ENCODE results near the gene POP4.

POP4 gene

GRCh38 chr19:29561601-29562000 lies 44.5 kb upstream of the POP4 start:
- H3K27ac ChIP-seq (ENCODE audit: extremely low read depth, low read depth, low read length), result no peak overlapping the region
- CTCF ChIA-PET, result no interaction called here
- TF ChIP-seq TSHZ1 (tag by site-specific recombination; IDR thresholded peaks at IDR 0.05; ENCODE audit: borderline replicate concordance) (no peak), ZBTB6 (tag by site-specific recombination; IDR thresholded peaks at IDR 0.05) (no peak), ZNF544 (tag by site-specific recombination; IDR thresholded peaks at IDR 0.05) (no peak), ZNF223 (tag by site-specific recombination; IDR thresholded peaks at IDR 0.05) (no peak), ZNF518A (tag by site-specific recombination; conservative IDR thresholded peaks at IDR 0.05; ENCODE audit: low read depth) (no peak), ZNF202 (tag by site-specific recombination; IDR thresholded peaks at IDR 0.05; ENCODE audit: borderline replicate concordance) (no peak), ZNF19 (tag by site-specific recombination; IDR thresholded peaks at IDR 0.05; ENCODE audit: low read depth) (no peak), ZSCAN5A (tag by site-specific recombination; IDR thresholded peaks at IDR 0.05) (no peak), ZNF555 (tag by site-specific recombination; conservative IDR thresholded peaks at IDR 0.05) (no peak), ZNF664 (tag by site-specific recombination; IDR thresholded peaks at IDR 0.05) (no peak), ZNF274 (IDR thresholded peaks at IDR 0.05; ENCODE audit: low read length) (no peak), ZNF274 (tag by site-specific recombination; IDR thresholded peaks at IDR 0.05; ENCODE audit: borderline replicate concordance) (no peak), KLF1 (tag by site-specific recombination; IDR thresholded peaks at IDR 0.05) (no peak)
- TF ChIP-seq, protein P1, sequence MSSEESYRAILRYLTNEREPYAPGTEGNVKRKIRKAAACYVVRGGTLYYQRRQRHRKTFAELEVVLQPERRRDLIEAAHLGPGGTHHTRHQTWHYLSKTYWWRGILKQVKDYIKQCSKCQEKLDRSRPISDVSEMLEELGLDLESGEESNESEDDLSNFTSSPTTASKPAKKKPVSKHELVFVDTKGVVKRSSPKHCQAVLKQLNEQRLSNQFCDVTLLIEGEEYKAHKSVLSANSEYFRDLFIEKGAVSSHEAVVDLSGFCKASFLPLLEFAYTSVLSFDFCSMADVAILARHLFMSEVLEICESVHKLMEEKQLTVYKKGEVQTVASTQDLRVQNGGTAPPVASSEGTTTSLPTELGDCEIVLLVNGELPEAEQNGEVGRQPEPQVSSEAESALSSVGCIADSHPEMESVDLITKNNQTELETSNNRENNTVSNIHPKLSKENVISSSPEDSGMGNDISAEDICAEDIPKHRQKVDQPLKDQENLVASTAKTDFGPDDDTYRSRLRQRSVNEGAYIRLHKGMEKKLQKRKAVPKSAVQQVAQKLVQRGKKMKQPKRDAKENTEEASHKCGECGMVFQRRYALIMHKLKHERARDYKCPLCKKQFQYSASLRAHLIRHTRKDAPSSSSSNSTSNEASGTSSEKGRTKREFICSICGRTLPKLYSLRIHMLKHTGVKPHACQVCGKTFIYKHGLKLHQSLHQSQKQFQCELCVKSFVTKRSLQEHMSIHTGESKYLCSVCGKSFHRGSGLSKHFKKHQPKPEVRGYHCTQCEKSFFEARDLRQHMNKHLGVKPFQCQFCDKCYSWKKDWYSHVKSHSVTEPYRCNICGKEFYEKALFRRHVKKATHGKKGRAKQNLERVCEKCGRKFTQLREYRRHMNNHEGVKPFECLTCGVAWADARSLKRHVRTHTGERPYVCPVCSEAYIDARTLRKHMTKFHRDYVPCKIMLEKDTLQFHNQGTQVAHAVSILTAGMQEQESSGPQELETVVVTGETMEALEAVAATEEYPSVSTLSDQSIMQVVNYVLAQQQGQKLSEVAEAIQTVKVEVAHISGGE (tag by site-specific recombination; conservative IDR thresholded peaks at IDR 0.05; ENCODE audit: low read depth), result no peak
- H3K9me3 ChIP-seq (ENCODE audit: control insufficient read depth, insufficient read depth, low read depth, low read length), result peaks cover 7% of the 10 kb centered on the region; the same call in 1 of the 2 replicates
- no peak overlapping the region for H3K4me3 ChIP-seq (ENCODE audit: low read depth, low read length)
- 0 out of 2 replicates have a peak, but pooled peaks cover 6% of the 10 kb centered on the region for H3K4me1 ChIP-seq (ENCODE audit: control insufficient read depth, insufficient read depth, low read length)
- no peaks in the 10 kb centered on the region for H3K36me3 ChIP-seq (ENCODE audit: control insufficient read depth in 2 of 2, insufficient read depth in 1 of 2, low read length in 2 of 2)
- POLR2A ChIA-PET, result no interaction called here

Data from HEK293 (cell line).